HepG2 (cell line): ENCODE data around the gene SERINC5. TPM values are rescaled to one million over a fixed set of nuclear protein-coding genes. Genes with fewer than 3 reads are reported as not detected.

Experiments
- ATAC-seq: fragments of 200-7000 bp; cut with Tn5 transposase; 3 replicates; pipeline ENCODE4 v1.9.1; 2020; ENCODE audit warnings: mild to moderate bottlenecking, moderate library complexity
- BruUV-seq: library from RNA; stranded (reverse); fragments of 400-500 nt; replicated peaks from 2 replicates; lab custom pipeline; 2021; lab: Mats Ljungman, UMichigan
- CTCF ChIA-PET: fragments of 300-600 bp; formaldehyde crosslinking; extraction: SDS; loops from one replicate; lab custom pipeline; 2021; ENCODE audit warnings: low total read pairs, inconsistent platforms, low intra/inter-chr PET ratio; lab: Yijun Ruan, JAX
- POLR2A ChIA-PET: fragments of 350-600 bp; sonication (Branson Sonifier 250); formaldehyde crosslinking; loops from one replicate; lab custom pipeline; 2020; ENCODE audit warnings: antibody characterized with exemption, inconsistent platforms; lab: Yijun Ruan, JAX
- DNase-seq: peaks from one replicate; pipeline ENCODE4 v3.0.0-alpha.2; 2015; ENCODE audit warnings: low spot score
- FAIRE-seq: peaks from 3 replicates; lab custom pipeline; 2011; peaks lifted over from hg19 to GRCh38; lab: Jason Lieb, UNC
- H2AFZ ChIP-seq: one replicate; pipeline ENCODE4 v1.6.1; 2011; ENCODE audit warnings: low read length, inconsistent platforms
- H3K27ac ChIP-seq: fragments of 300-600 bp; 3 replicates; pipeline ENCODE4 v1.8.0; 2011; ENCODE audit warnings: mixed run types, mild to moderate bottlenecking, mixed read lengths, low read length, inconsistent platforms; ENCODE audit not compliant: insufficient read depth; ENCODE audit errors: extremely low read length
- H3K27me3 ChIP-seq, 2 experiments: fragments of 200-600 bp in 1 of 2; 2 replicates in 1 of 2; 3 replicates in 1 of 2; pipeline versions ENCODE4 v1.6.0 to v1.8.0; 2011; ENCODE audit warnings: low read length in 2 of 2, mild to moderate bottlenecking in 2 of 2, moderate library complexity in 2 of 2, inconsistent platforms in 1 of 2; ENCODE audit not compliant: insufficient read depth in 2 of 2, control insufficient read depth in 1 of 2
- H3K36me3 ChIP-seq, 2 experiments: fragments of 200-600 bp in 1 of 2; replicated peaks in 1 of 2; 2 replicates in 1 of 2; 3 replicates in 1 of 2; pipeline versions ENCODE4 v1.5.1 to v1.8.0; 2011; ENCODE audit warnings: low read length in 2 of 2, inconsistent platforms in 1 of 2; ENCODE audit not compliant: insufficient read depth in 2 of 2, control insufficient read depth in 1 of 2
- H3K4me1 ChIP-seq: 2 replicates; pipeline ENCODE4 v1.5.1; 2012; ENCODE audit warnings: low read length, inconsistent platforms; ENCODE audit not compliant: insufficient read depth
- H3K4me2 ChIP-seq: 2 replicates; pipeline ENCODE4 v1.6.0; 2011; ENCODE audit warnings: low read depth, low read length, inconsistent platforms
- H3K4me3 ChIP-seq, 3 experiments: fragments of 200-600 bp in 1 of 3; sonication (generic), shearing (Covaris generic) in 1 of 3; replicated peaks in 1 of 3; 2 replicates each; pipeline ENCODE4 v1.5.1; 2011 to 2016; ENCODE audit warnings: low read length in 3 of 3, inconsistent platforms in 2 of 3, low read depth in 2 of 3, mild to moderate bottlenecking in 2 of 3, control low read depth in 1 of 3, mixed read lengths in 1 of 3; ENCODE audit not compliant: insufficient read depth in 1 of 3
- H3K79me2 ChIP-seq: one replicate; pipeline ENCODE4 v1.6.1; 2011; ENCODE audit warnings: low read length, inconsistent platforms; ENCODE audit not compliant: insufficient read depth
- H3K9ac ChIP-seq: 2 replicates; pipeline ENCODE4 v1.6.0; 2011; ENCODE audit warnings: mild to moderate bottlenecking, low read depth, low read length, inconsistent platforms; ENCODE audit not compliant: insufficient read depth
- H3K9me3 ChIP-seq: 2 replicates; pipeline ENCODE4 v1.5.1; 2012; ENCODE audit warnings: mild to moderate bottlenecking, low read length
- H4K20me1 ChIP-seq: 2 replicates; pipeline ENCODE4 v1.6.0; 2011; ENCODE audit warnings: inconsistent platforms, mild to moderate bottlenecking, low read length, moderate library complexity; ENCODE audit not compliant: insufficient read depth
- GZF1 ChIP-seq: sonication (generic); formaldehyde crosslinking; IDR thresholded peaks from 2 replicates; pipeline ENCODE4 v1.5.1; 2020; ENCODE audit warnings: mild to moderate bottlenecking, missing genetic modification reagents
- ISX ChIP-seq: sonication (generic); formaldehyde crosslinking; conservative IDR thresholded peaks from 2 replicates; pipeline ENCODE4 v1.5.0; 2020; ENCODE audit warnings: missing genetic modification reagents
- MIXL1 ChIP-seq: IDR thresholded peaks from 2 replicates; pipeline ENCODE4 v1.6.1; 2016
- MLLT10 ChIP-seq: sonication (generic); formaldehyde crosslinking; IDR thresholded peaks from 2 replicates; pipeline ENCODE4 v1.4.0; 2020; ENCODE audit warnings: missing genetic modification reagents
- PHF21A ChIP-seq: sonication (generic); formaldehyde crosslinking; IDR thresholded peaks from 2 replicates; pipeline ENCODE4 v1.5.0; 2020; ENCODE audit warnings: mild to moderate bottlenecking, missing genetic modification reagents
- POLR2A ChIP-seq, 2 experiments: IDR thresholded peaks; 2 replicates each; pipeline ENCODE4 v1.6.1; 2011; ENCODE audit warnings: low read depth in 2 of 2, low read length in 2 of 2, mild to moderate bottlenecking in 1 of 2, moderate library complexity in 1 of 2; ENCODE audit not compliant: insufficient read depth in 1 of 2
- SIN3A ChIP-seq: IDR thresholded peaks from 2 replicates; pipeline ENCODE4 v1.6.1; 2011; ENCODE audit warnings: low read depth, mild to moderate bottlenecking, control low read depth, low read length, borderline replicate concordance
- SIN3B ChIP-seq: fragments of 150-350 bp; IDR thresholded peaks from 2 replicates; pipeline ENCODE4 v1.6.1; 2014; ENCODE audit warnings: low read length
- SIX4 ChIP-seq: sonication (generic); formaldehyde crosslinking; IDR thresholded peaks from 2 replicates; pipeline ENCODE4 v1.4.0; 2020; ENCODE audit warnings: missing genetic modification reagents
- SMYD3 ChIP-seq: sonication (generic); formaldehyde crosslinking; IDR thresholded peaks from 2 replicates; pipeline ENCODE4 v1.8.1; 2023; ENCODE audit warnings: mild to moderate bottlenecking, missing genetic modification reagents
- TAF15 ChIP-seq: fragments of 200-400 bp; formaldehyde crosslinking; IDR thresholded peaks from one replicate; pipeline ENCODE4 v1.6.1; 2018; ENCODE audit warnings: mild to moderate bottlenecking, low read depth, low read length; ENCODE audit not compliant: poor library complexity, severe bottlenecking
- ZBTB38 ChIP-seq: sonication (generic); formaldehyde crosslinking; IDR thresholded peaks from 2 replicates; pipeline ENCODE4 v1.5.1; 2020; ENCODE audit warnings: mild to moderate bottlenecking, missing genetic modification reagents
- ZNF10 ChIP-seq: sonication (generic); formaldehyde crosslinking; IDR thresholded peaks from 2 replicates; pipeline ENCODE4 v1.4.0; 2020; ENCODE audit warnings: mild to moderate bottlenecking, low read depth, missing genetic modification reagents, borderline replicate concordance
- ZNF496 ChIP-seq: sonication (generic); formaldehyde crosslinking; IDR thresholded peaks from 2 replicates; pipeline ENCODE4 v1.8.1; 2023; ENCODE audit warnings: mild to moderate bottlenecking, moderate library complexity, missing genetic modification reagents; ENCODE audit not compliant: insufficient replicate concordance
- in situ Hi-C: cut with HindIII; loops from 2 replicates; pipeline ENCODE4 v1.10.0; 2017; ENCODE audit warnings: low pct_unique_long_range_greater_than_20kb; ENCODE audit not compliant: extremely low pct_ligation_motif_present
- intact Hi-C: fragments of 100-400 bp; cut with micrococcal nuclease; formaldehyde crosslinking; loops from one replicate; pipeline ENCODE4 v1.10.0; 2022; ENCODE audit not compliant: unreplicated experiment
- polyA plus RNA-seq, 8 experiments: library from polyadenylated mRNA; depleted of rRNA in 3 of 8; stranded (reverse) in 7 of 8; unstranded in 1 of 8; fragments of >200 nt; fragmentation: Illumina TruSeq in 4 of 8; extraction: Trizol in 4 of 8; gene quantifications; 2 replicates each; pipeline versions ENCODE4 v1.2.1 to v1.2.3, GENCODE V29; 2011 to 2016; ENCODE audit warnings: low read depth in 4 of 8, missing spikeins in 1 of 8, mixed read lengths in 1 of 8; ENCODE audit not compliant: insufficient read depth in 1 of 8
- total RNA-seq, 5 experiments: library from RNA; depleted of rRNA; stranded (reverse); fragments of >200 nt; fragmentation: Illumina TruSeq; extraction: Trizol; gene quantifications; 2 replicates each; pipeline ENCODE4 v1.2.3, GENCODE V29; 2016; ENCODE audit warnings: low read depth in 1 of 5
- TF ChIP-seq, protein P1 (sequence below): sonication (generic); formaldehyde crosslinking; conservative IDR thresholded peaks from 2 replicates; pipeline ENCODE4 v1.4.0; 2020; ENCODE audit warnings: missing genetic modification reagents
- TF ChIP-seq, protein P2 (sequence below): sonication (generic); formaldehyde crosslinking; IDR thresholded peaks from 2 replicates; pipeline ENCODE4 v1.5.0; 2020; ENCODE audit warnings: missing genetic modification reagents, mild to moderate bottlenecking, borderline replicate concordance

Gene SERINC5
- total and polyA plus RNA-seq, 2 of the 13 experiments (the other 11 are each of a cell fraction or from before 2014, with no cell fraction given), result 17.3 to 22.8 TPM

DNA sequence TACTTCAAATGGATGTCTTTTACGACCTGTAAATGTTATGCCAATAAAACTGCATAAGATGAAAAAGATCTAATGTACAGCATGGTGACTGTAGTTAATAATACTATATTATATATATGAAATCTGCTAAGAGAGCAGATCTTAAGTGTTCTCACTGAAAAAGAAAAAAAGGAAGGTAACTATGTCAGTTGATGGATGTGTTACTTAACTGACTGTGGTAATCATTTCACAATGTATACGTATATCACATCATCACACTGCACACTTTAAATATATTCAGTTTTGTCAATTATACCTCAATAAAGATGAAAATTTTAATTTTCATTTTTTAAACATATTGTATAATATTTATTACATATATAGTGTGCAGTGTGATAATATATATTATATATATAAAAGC, 188.8 kb downstream of the SERINC5 start (continued):
- TF ChIP-seq ZNF10 (CRISPR knock-in tag) (no peak), MLLT10 (CRISPR knock-in tag) (no peak), POLR2A (IDR thresholded peaks at IDR 0.05; ENCODE audit: insufficient read depth in 1 of 2, low read depth in 2 of 2, low read length in 2 of 2) (no peak), GZF1 (no peak), ZBTB38 (CRISPR knock-in tag) (no peak), TAF15 (no peak), PHF21A (CRISPR knock-in tag) (no peak), SMYD3 (CRISPR knock-in tag) (no peak), SIX4 (no peak), ZNF496 (CRISPR knock-in tag) (no peak)
- TF ChIP-seq, protein P1, sequence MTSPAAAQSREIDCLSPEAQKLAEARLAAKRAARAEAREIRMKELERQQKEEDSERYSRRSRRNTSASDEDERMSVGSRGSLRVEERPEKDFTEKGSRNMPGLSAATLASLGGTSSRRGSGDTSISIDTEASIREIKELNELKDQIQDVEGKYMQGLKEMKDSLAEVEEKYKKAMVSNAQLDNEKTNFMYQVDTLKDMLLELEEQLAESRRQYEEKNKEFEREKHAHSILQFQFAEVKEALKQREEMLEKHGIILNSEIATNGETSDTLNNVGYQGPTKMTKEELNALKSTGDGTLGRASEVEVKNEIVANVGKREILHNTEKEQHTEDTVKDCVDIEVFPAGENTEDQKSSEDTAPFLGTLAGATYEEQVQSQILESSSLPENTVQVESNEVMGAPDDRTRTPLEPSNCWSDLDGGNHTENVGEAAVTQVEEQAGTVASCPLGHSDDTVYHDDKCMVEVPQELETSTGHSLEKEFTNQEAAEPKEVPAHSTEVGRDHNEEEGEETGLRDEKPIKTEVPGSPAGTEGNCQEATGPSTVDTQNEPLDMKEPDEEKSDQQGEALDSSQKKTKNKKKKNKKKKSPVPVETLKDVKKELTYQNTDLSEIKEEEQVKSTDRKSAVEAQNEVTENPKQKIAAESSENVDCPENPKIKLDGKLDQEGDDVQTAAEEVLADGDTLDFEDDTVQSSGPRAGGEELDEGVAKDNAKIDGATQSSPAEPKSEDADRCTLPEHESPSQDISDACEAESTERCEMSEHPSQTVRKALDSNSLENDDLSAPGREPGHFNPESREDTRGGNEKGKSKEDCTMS, result no peak
- TF ChIP-seq, protein P2, sequence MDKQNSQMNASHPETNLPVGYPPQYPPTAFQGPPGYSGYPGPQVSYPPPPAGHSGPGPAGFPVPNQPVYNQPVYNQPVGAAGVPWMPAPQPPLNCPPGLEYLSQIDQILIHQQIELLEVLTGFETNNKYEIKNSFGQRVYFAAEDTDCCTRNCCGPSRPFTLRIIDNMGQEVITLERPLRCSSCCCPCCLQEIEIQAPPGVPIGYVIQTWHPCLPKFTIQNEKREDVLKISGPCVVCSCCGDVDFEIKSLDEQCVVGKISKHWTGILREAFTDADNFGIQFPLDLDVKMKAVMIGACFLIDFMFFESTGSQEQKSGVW (CRISPR knock-in tag), result no peak

DNA sequence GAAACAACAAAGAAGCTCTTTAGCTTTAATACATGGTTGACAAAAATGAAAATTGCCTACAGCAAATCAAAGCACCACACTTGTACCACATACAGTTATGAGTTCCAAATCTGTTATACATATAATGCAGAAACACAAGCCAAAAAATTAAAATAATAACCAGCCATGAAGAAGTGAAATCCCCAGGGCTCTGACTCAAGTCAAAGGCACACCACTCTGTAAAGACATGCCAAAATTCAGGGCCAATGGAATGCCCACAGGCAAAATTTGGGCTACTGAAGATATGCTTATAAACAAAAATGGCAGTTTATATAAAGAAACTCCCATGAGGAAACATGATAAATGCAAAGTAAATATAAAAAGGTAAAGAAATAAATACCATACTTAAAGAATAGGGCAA, 191.7 kb downstream of the SERINC5 start:
- DNase-seq, result no peak
- H3K36me3 ChIP-seq, result no peaks in the 10 kb centered on the region
- peaks cover 0 to 6% of the 10 kb centered on the region in 2 experiments; a peak in 1 of 5 replicates for H3K27me3 ChIP-seq
- ChIA-PET CTCF (no interaction called here), POLR2A (no interaction called here)
- no peak for FAIRE-seq
- H3K27ac ChIP-seq, result no peak overlapping the region
- no peak for ATAC-seq
- no TSS peak for BruUV-seq
- H3K4me3 ChIP-seq, result no peak overlapping the region
- intact Hi-C loops, result no loop called here
- no peaks in the 10 kb centered on the region for H4K20me1 ChIP-seq
- H3K4me1 ChIP-seq, result peaks cover 28% of the 10 kb centered on the region
- H3K79me2 ChIP-seq, result no peaks in the 10 kb centered on the region
- H3K4me2 ChIP-seq, result no peak overlapping the region
- no peak overlapping the region for H2AFZ ChIP-seq
- H3K9ac ChIP-seq, result no peak overlapping the region
- H3K9me3 ChIP-seq, result no peaks in the 10 kb centered on the region
- in situ Hi-C loops, result no loop called here
- no peak for TF ChIP-seq MIXL1 (CRISPR knock-in tag)
- no peak for TF ChIP-seq ISX (CRISPR knock-in tag)
- TF ChIP-seq SIN3B, result no peak
- no peak for TF ChIP-seq SIN3A
